HG03460 (cell line): ENCODE results near the gene COX6B2.

ENCODE experiments used
- ATAC-seq: cut with Tn5 transposase; IDR thresholded peaks from one replicate; pipeline ENCODE4 v1.9.1; 2021; ENCODE audit not compliant: unreplicated experiment

The COX6B2 gene

GRCh38 chr19:55383279-55384130 lies 29.0 kb upstream of the COX6B2 start:
- ATAC-seq = no peak

- ATAC-seq = no peak
Observed at GRCh38 chr19:55382522-55383054, 28.1 kb upstream of the COX6B2 start.

- ATAC-seq = no peak
Observed at GRCh38 chr19:55382013-55382412, 27.5 kb upstream of the COX6B2 start.

- ATAC-seq = no peak
Observed at GRCh38 chr19:55379174-55379573, 24.7 kb upstream of the COX6B2 start.

GRCh38 chr19:55377356-55378131 lies 23.0 kb upstream of the COX6B2 start:
- no peak for ATAC-seq

- ATAC-seq = no peak
Observed at GRCh38 chr19:55376241-55376933, 21.9 kb upstream of the COX6B2 start, which contains the start of gene TMEM190. Gene TMEM190, plus strand, starts transcription at chr19:55376826. Its CDS starts 28 bp downstream, at chr19:55376854.

GRCh38 chr19:55373993-55374757 lies 19.7 kb upstream of the COX6B2 start:
- no peak for ATAC-seq

GRCh38 chr19:55373306-55373992 lies 18.9 kb upstream of the COX6B2 start:
- no peak for ATAC-seq

GRCh38 chr19:55372316-55373081 lies 18.0 kb upstream of the COX6B2 start:
- no peak for ATAC-seq

- ATAC-seq = no peak
Observed at GRCh38 chr19:55370305-55370988, 15.9 kb upstream of the COX6B2 start, which contains the start of gene IL11. Gene IL11, minus strand, starts transcription at chr19:55370463. Its CDS starts 153 bp downstream, at chr19:55370310.

GRCh38 chr19:55369653-55370304 lies 15.3 kb upstream of the COX6B2 start:
- no peak for ATAC-seq

GRCh38 chr19:55368701-55369563 lies 14.4 kb upstream of the COX6B2 start:
- no peak for ATAC-seq

- ATAC-seq = no peak
Observed at GRCh38 chr19:55368106-55368505, 13.6 kb upstream of the COX6B2 start.

- ATAC-seq = no peak
Observed at GRCh38 chr19:55366790-55367189, 12.3 kb upstream of the COX6B2 start.

- ATAC-seq = no peak
Observed at GRCh38 chr19:55365964-55366363, 11.4 kb upstream of the COX6B2 start.

GRCh38 chr19:55365245-55365644 lies 10.7 kb upstream of the COX6B2 start:
- no peak for ATAC-seq
